GM06990 (cell line): ENCODE data around the gene GRIP2.

ENCODE experiments used
- DNase-seq: peaks from one replicate; pipeline ENCODE4 v3.0.0-alpha.2; 2011; ENCODE audit not compliant: insufficient read length; ENCODE audit errors: extremely low read depth
- H3K27me3 ChIP-seq: replicated peaks from 2 replicates; pipeline ENCODE4 v1.6.0; 2011; ENCODE audit warnings: low read length; ENCODE audit not compliant: control insufficient read depth, insufficient read depth
- H3K36me3 ChIP-seq: 2 replicates; pipeline ENCODE4 v1.5.1; 2011; ENCODE audit warnings: low read length; ENCODE audit not compliant: control insufficient read depth, insufficient read depth
- H3K4me3 ChIP-seq: replicated peaks from 2 replicates; pipeline ENCODE4 v1.5.1; 2011; ENCODE audit warnings: low read depth, mild to moderate bottlenecking, control low read depth, low read length
- TF ChIP-seq, protein P1 (sequence below): IDR thresholded peaks from 2 replicates; pipeline ENCODE4 v1.5.1; 2011; ENCODE audit warnings: low read length, control low read depth, mild to moderate bottlenecking, inconsistent platforms; ENCODE audit not compliant: insufficient read depth, poor library complexity, severe bottlenecking

GRIP2 gene

DNA sequence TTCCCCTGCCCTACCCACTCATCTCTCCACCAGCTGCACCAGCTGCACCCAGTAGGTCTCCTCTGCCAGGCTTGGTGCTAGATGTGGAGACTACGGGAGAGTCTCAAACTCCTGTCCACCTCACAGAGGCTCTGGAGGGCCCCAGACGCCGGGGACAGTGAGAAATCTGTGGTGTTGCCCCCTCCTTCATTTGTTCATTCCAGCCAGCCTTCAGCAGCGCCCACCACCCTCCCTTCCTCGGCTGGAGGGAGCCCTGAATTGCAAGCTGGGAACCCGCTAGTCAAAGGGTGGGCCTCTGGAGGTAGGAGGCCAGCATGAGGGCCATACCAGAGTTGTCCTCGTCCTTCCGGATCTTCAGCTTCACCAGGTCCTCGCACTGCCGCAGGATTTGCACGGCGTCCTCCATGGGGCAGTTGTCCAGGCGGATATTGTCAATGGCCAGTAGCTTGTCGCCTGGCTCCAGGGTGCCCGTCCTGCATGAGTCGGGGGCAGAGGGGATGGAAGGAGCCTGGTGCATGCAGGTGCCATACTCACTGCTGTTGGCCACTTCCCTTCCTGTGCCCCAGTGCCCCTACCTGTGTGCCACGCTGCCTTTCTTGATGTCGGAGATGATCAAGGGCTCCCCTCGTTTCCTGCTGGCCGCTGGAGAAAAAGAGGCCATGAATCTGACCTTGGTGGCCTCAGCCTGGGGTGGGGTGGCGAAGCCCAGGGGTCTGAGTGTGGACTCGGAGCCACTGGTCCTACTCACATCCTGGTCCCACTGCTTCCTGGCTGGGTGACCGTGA, 29.1 kb downstream of the GRIP2 start:
- DNase-seq, result no peak
- no peaks in the 10 kb centered on the region for H3K36me3 ChIP-seq
- H3K4me3 ChIP-seq, result no peak overlapping the region
- H3K27me3 ChIP-seq, result no peaks in the 10 kb centered on the region; the same call in none of the 2 replicates
- TF ChIP-seq, protein P1, sequence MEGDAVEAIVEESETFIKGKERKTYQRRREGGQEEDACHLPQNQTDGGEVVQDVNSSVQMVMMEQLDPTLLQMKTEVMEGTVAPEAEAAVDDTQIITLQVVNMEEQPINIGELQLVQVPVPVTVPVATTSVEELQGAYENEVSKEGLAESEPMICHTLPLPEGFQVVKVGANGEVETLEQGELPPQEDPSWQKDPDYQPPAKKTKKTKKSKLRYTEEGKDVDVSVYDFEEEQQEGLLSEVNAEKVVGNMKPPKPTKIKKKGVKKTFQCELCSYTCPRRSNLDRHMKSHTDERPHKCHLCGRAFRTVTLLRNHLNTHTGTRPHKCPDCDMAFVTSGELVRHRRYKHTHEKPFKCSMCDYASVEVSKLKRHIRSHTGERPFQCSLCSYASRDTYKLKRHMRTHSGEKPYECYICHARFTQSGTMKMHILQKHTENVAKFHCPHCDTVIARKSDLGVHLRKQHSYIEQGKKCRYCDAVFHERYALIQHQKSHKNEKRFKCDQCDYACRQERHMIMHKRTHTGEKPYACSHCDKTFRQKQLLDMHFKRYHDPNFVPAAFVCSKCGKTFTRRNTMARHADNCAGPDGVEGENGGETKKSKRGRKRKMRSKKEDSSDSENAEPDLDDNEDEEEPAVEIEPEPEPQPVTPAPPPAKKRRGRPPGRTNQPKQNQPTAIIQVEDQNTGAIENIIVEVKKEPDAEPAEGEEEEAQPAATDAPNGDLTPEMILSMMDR, result no peak

GRCh38 chr3:14509796-14510100, 30.4 kb downstream of the GRIP2 start:
- TF ChIP-seq, protein P1, result no peak
- no peak overlapping the region for H3K4me3 ChIP-seq

DNA sequence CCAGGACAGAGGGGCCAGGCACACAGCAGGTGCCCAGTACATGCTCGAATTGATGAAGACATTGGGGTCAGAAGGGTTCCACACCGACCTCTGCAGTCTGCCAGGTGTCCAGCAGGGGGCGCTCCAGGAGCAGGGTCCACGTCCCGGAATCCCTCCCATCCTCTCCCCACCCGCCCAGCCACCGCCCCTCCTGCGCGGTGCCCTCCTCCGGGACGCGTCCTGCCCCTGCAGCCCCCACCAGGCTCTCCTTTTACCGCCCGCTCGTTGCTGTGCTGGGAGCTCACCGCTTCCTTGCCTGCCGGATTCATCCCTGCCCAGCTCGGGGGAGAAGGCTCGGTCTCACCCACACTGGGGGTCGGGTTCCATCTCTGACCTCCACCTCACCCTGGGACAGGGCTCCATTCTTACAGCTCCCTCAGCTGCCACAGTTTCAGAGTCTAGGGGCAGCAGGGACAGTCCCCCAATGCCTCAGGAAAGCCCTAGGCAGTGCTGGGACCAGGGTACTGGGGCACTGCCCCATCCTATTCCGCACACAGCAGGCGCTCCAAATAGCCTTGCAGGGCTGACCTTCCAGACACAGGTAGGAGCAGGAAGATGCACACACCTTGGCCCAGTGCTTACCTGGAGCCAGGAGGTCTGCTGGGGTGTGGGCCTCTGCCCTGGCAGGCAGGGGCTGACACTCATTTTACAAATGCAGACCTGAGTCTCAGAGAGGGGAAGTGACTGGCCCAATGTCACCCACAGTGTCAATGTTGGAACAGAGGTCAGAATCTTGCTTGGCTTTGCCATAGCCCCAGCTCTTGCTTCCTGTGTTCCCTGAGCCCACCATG, 31.0 kb downstream of the GRIP2 start:
- no peak overlapping the region for H3K4me3 ChIP-seq
- DNase-seq, result peak; percentile 44
- TF ChIP-seq, protein P1, result peak; percentile 93
- no peaks in the 10 kb centered on the region; the same call in none of the 2 replicates for H3K27me3 ChIP-seq
- no peaks in the 10 kb centered on the region for H3K36me3 ChIP-seq

More at GRCh38 chr3:14509796-14510100, 30.4 kb downstream of the GRIP2 start:
- H3K27me3 ChIP-seq, result no peaks in the 10 kb centered on the region; the same call in none of the 2 replicates
- H3K36me3 ChIP-seq, result no peaks in the 10 kb centered on the region
- no peak for DNase-seq

DNA sequence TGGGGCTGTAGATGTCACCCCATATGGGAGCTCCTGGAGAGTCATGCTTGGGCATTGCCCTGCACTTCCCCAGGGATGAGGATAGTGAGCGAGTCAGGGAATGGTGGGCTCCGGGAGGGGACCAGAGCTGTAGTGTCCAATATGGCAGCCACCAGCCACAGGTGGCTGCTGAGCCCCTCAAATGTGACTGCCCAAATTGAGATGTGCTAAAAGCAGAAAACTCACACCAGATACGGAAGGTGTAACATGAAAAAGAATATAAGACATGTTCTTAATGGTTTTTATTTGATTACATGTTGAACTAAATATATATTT, 31.7 kb downstream of the GRIP2 start:
- TF ChIP-seq, protein P1, result no peak
- H3K4me3 ChIP-seq, result no peak overlapping the region
- no peaks in the 10 kb centered on the region for H3K36me3 ChIP-seq
- no peaks in the 10 kb centered on the region; the same call in none of the 2 replicates for H3K27me3 ChIP-seq
- no peak for DNase-seq

DNA sequence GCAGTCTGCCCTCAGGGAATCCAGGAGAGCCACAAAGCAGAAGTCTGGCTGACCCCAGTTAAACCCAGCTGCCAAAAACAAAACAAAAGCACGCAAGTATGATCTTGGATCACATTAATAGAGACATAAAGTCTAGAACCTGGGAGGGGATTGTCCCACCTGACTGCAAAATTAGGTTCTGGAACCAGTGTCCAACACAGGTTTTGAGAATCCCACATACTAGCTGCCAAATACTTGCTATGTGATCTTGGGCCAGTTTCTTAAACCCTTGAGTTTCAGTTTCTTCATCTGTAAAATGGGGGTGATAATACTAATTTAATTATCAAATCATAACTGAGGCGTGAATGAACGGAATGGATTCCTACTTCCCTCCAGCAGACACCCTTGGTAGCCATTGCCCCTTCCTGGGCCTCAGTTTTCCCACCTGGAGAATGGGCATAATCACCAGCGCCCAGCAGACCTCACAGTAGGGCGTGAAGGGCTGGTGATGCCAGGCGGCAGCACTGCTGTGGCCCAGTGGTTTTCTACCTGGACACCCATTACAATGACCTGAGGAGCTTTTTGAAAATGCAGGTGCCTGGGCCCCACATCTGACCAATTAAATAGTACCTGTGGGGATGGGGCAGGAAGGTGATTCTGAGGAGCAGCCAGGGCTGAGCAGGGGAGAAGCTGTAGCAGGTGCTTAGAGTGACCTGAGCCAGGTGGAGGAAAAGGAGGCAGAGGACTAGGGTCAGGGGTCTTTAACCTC, 32.2 kb downstream of the GRIP2 start:
- TF ChIP-seq, protein P1, result no peak
- Histone ChIP-seq H3K4me3 (no peak overlapping the region), H3K36me3 (no peaks in the 10 kb centered on the region), H3K27me3 (no peaks in the 10 kb centered on the region; the same call in none of the 2 replicates)
- no peak for DNase-seq
